Measurements from ENCODE around the gene TRPC4. TPM values are rescaled to one million over a fixed set of nuclear protein-coding genes. Genes with fewer than 3 reads are reported as not detected.

Gene TRPC4
- polyA plus RNA-seq, 3 donors: 0.30 to 0.74 TPM; not detected in 1

GRCh38 chr13:37641391-37641790 lies 228.2 kb downstream of the TRPC4 start:
- H3K27ac ChIP-seq (ENCODE audit: low read depth, low read length): no peak overlapping the region
- WGBS, 3 donors: 94 to 96% (median 95%) methylated on average over 2 of the region's 2 CpGs

GRCh38 chr13:37640499-37640898 lies 229.1 kb downstream of the TRPC4 start:
- WGBS, 3 donors: 20 to 28% (median 28%) methylated on average over 2 of the region's 2 CpGs
- H3K27ac ChIP-seq (ENCODE audit: low read depth, low read length): no peak overlapping the region

- WGBS, 3 donors: 78 to 80% (median 80%) methylated on average over 8 of the region's 8 CpGs
- no peak overlapping the region for H3K27ac ChIP-seq (ENCODE audit: low read depth, low read length)
These were observed 232.9 kb downstream of the TRPC4 start for GRCh38 chr13:37636701-37637100.

- no peak overlapping the region for H3K27ac ChIP-seq (ENCODE audit: low read depth, low read length)
- WGBS, 3 donors: 47 to 54% (median 53%) methylated on average over 5 of the region's 5 CpGs
These were observed 237.3 kb downstream of the TRPC4 start for GRCh38 chr13:37632294-37632693.

GRCh38 chr13:37627428-37627827 lies 242.1 kb downstream of the TRPC4 start:
- no peak overlapping the region for H3K27ac ChIP-seq (ENCODE audit: low read depth, low read length)
- WGBS, 3 donors: 56 to 81% (median 77%) methylated on average over 4 of the region's 4 CpGs

- WGBS, 3 donors: 58 to 66% (median 65%) methylated on average over 3 of the region's 3 CpGs
- H3K27ac ChIP-seq (ENCODE audit: low read depth, low read length): no peak overlapping the region
These were observed 247.7 kb downstream of the TRPC4 start for GRCh38 chr13:37621811-37622361.

GRCh38 chr13:37618554-37618953 lies 251.0 kb downstream of the TRPC4 start:
- 67 to 73% (median 68%) methylated on average over 2 of the region's 2 CpGs for WGBS, 3 donors
- no peak overlapping the region for H3K27ac ChIP-seq (ENCODE audit: low read depth, low read length)

- no peak overlapping the region for H3K27ac ChIP-seq (ENCODE audit: low read depth, low read length)
- 59 to 73% (median 63%) methylated on average over 1 of the region's 1 CpG for WGBS, 3 donors
These were observed 252.4 kb downstream of the TRPC4 start for GRCh38 chr13:37617173-37617572.

GRCh38 chr13:37616131-37616530 lies 253.4 kb downstream of the TRPC4 start:
- WGBS, 3 donors: 90 to 94% (median 93%) methylated on average over 1 of the region's 1 CpG
- H3K27ac ChIP-seq (ENCODE audit: low read depth, low read length): no peak overlapping the region

- 82 to 98% (median 90%) methylated on average over 2 of the region's 2 CpGs for WGBS, 3 donors
- no peak overlapping the region for H3K27ac ChIP-seq (ENCODE audit: low read depth, low read length)
These were observed 254.3 kb downstream of the TRPC4 start for GRCh38 chr13:37615276-37615675.

GRCh38 chr13:37613638-37614037 lies 255.9 kb downstream of the TRPC4 start:
- 64 to 78% (median 74%) methylated on average over 2 of the region's 2 CpGs for WGBS, 3 donors
- H3K27ac ChIP-seq (ENCODE audit: low read depth, low read length): no peak overlapping the region

- H3K27ac ChIP-seq (ENCODE audit: low read depth, low read length): no peak overlapping the region
- WGBS, 3 donors: 77 to 83% (median 82%) methylated on average over 3 of the region's 3 CpGs
These were observed 256.3 kb downstream of the TRPC4 start for GRCh38 chr13:37613236-37613635.

- no peak overlapping the region for H3K27ac ChIP-seq (ENCODE audit: low read depth, low read length)
- 47 to 78% (median 76%) methylated on average over 1 of the region's 1 CpG for WGBS, 3 donors
These were observed 260.7 kb downstream of the TRPC4 start for GRCh38 chr13:37608750-37609339.

GRCh38 chr13:37602733-37603381 lies 266.7 kb downstream of the TRPC4 start:
- no peak overlapping the region for H3K27ac ChIP-seq (ENCODE audit: low read depth, low read length)
- 54 to 73% (median 69%) methylated on average over 5 of the region's 5 CpGs for WGBS, 3 donors

GRCh38 chr13:37601648-37602440 lies 267.7 kb downstream of the TRPC4 start:
- no peak overlapping the region for H3K27ac ChIP-seq (ENCODE audit: low read depth, low read length)
- WGBS, 3 donors: 60 to 77% (median 69%) methylated on average over 3 of the region's 3 CpGs

GRCh38 chr13:37599519-37599918 lies 270.1 kb downstream of the TRPC4 start:
- H3K27ac ChIP-seq (ENCODE audit: low read depth, low read length): no peak overlapping the region
- 52 to 73% (median 65%) methylated on average over 2 of the region's 2 CpGs for WGBS, 3 donors

- H3K27ac ChIP-seq (ENCODE audit: low read depth, low read length): no peak within 1 kb of the TSS
- WGBS, 3 donors: 24 to 30% (median 29%) methylated on average over 6 of the region's 6 CpGs
These were observed 271.0 kb downstream of the TRPC4 start, which contains the start of gene POSTN for GRCh38 chr13:37598597-37598996. Gene POSTN (minus strand): TSS chr13:37598768. CDS start chr13:37598726, 42 bp downstream.

- H3K27ac ChIP-seq (ENCODE audit: low read depth, low read length): no peak overlapping the region
- 46 to 61% (median 52%) methylated on average over 2 of the region's 2 CpGs for WGBS, 3 donors
These were observed 272.0 kb downstream of the TRPC4 start for GRCh38 chr13:37597477-37598025.

GRCh38 chr13:37596805-37597204 lies 272.8 kb downstream of the TRPC4 start:
- H3K27ac ChIP-seq (ENCODE audit: low read depth, low read length): no peak overlapping the region
- WGBS, 3 donors: 45 to 57% (median 53%) methylated on average over 3 of the region's 3 CpGs

All from adipose tissue (tissue), 3 donors.